NCI-H2081 (cell line): ENCODE measurements around the gene DDX41.

Source experiments
- DNase-seq, 2 experiments: peaks; one replicate each; lab custom pipeline; 2025; lab: John Stamatoyannopoulos, UW

Gene DDX41

DNA sequence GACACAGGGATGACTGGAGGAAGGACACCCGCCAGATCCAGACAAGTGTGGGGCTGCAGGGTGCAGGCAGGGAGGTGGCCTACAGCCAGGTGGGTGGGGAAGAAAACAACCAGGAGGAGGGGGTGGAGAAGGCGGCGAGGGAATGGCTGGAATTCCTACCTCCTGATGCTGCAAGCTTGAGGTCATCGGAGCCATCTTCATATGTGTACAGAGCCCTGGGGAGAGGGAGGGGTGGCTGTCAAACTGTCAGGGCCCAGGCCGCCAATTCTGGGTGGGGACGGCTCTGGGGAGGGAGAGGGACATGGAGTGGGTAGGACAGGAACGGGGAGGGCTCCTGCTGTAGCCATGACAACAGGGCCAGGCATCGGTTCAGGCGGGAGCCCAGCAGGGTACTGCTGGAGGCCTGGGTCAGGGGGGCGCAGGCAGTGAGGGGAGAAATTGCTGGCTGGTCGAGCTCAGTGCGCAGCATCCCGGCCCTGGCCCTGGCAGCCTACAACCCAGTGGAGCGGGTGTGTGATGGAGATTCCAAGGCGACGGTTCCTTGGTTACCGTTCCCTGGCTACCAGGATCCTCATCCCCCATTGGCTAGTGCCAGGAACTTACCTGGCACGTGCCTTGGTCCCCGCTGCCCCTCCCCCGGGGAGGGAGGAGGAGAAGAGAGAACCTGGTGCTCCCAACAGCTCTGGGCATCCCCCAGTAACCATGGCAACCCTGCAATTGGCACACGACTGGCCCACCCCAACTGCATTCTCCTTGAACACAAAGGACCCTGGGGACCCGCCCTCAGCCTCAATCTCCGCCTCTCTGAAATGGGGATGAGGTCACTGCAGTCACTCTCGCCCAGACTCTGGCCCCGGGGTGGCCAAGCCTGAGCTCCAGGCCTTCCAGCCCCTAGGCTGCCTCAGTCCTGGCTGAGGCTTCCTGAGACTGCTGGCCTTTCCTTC is 47.8 kb downstream of the DDX41 start:
- peak in 1 of 2 experiments; percentile 39 for DNase-seq

DNA sequence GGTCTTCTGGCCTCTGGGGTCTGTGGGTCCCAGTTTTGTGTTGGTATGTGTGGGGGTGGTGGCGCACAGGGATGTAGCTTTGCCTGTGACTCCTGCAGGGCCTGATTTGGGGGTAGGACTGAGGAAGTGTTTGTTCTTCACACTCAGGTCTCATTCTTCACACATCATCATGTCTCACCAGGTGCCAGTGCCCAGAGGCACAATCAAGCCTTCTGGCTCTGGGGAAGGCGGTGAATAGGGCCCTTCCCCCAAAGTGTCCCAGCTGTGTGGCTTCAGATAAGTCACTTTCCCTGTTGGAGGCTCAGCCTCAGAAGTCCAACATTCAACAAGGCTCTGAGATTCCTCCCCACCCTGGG is 48.5 kb downstream of the DDX41 start:
- no peak for DNase-seq

DNA sequence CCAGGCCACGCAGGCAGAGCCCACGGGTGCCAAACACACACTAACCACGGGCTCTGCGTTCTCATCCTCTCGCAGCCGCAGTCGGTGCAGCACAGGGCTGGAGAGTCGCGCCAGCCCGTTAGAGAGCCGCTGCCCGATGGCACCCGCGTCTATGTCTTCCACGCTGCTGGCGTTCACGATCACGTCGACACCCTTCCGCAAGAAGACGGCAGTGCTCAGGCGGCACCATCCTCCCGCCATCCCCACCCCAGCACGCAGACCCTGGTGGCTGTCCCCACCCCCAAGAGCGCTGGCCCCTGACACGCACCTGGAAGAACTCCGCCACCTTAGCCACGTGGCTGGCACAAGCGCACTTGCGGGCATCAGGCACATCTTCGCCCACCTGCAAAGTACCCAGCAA is 49.3 kb downstream of the DDX41 start:
- DNase-seq: no peak

DNA sequence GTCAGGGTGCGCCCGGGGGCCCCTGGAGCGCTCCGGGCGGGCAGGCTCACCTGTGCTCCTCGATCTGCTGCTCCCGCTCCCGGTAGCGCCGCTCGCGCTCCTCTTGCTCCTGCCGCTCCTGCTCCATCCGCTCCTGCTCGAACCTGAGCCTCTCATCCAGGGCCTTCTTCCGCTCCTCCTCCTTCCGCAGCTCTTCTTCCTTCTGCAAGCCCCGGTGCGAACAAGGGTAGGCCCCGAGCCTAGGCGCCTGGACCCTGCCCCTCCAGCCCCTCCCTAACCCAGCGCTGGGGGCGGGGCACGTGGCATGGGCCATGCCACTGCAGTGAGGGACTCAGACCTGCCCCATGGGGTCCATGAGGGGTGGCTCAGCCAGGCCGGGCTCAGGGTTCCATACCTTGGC is 49.9 kb downstream of the DDX41 start:
- DNase-seq: no peak

DNA sequence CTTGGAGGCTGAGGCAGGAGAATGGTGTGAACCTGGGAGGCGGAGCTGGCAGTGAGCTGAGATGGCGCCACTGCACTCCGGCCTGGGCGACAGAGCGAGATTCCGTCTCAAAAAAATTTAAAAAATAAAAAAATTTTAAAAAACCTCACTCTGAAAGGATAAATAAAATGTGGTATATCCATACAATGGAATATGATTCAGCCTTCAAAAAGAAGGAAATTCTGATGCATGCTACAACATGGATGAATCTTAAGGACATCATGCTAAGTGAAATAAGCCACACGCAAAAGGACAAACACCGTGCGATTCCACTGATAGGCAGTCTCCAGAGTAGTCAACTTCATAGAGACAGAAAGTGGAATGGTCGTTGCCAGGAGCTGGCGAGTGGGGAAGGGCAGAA is 51.7 kb downstream of the DDX41 start:
- no peak for DNase-seq

DNA sequence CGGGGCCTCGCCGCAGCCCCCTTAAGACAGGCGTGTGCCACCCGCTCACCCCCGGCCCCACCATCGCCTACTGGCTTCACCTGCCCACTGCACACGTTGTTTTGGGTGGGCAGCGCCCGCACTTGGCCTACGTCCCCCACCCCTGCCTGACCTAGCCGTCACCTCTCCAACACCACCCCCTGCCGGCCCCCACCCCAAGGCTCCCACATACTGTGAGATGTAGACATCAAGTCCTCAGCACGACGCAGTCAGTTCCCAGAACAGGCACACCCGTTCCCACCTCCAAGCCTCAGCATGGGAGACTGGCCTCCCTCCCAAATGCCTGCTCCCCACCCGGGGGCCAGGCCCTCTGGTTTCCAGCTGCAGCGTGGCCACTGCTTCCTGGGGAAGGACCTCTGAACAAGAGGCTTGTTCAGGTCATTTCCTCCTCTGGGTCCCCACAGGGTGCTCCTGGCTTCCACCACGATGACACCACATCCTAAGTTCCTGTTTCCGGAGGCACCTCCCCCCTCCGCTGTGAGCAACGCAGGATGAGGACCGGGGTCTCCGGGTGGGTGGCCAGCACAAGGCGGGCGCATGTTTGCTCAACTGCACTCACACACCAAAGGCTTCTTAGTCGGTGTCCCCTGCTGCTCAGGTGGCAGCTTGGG is 54.6 kb downstream of the DDX41 start:
- no peak for DNase-seq
